GM12891 (cell line): ENCODE data around the gene USP1.

ENCODE experiments used
- POLR2A ChIP-seq: IDR thresholded peaks from 2 replicates; pipeline ENCODE4 v1.6.1; 2011; ENCODE audit warnings: low read depth, low read length, control low read depth
- SPI1 ChIP-seq: IDR thresholded peaks from 2 replicates; pipeline ENCODE4 v1.6.1; 2011; ENCODE audit warnings: low read depth, low read length, control low read depth
- TAF1 ChIP-seq: IDR thresholded peaks from 2 replicates; pipeline ENCODE4 v1.6.1; 2011; ENCODE audit warnings: low read depth, low read length, control low read depth

- TF ChIP-seq SPI1 (peak; percentile 27; the same call in 1 of the 2 replicates), TAF1 (no peak), POLR2A (no peak)
These were observed 3.0 kb downstream of the USP1 start for GRCh38 chr1:62439652-62440371.
